Dermis blood vessel endothelial cell (primary cell): ENCODE data around the gene DMRTC1. TPM values are rescaled to one million over a fixed set of nuclear protein-coding genes. Genes with fewer than 3 reads are reported as not detected.
"Not testable (repeated sequence)": the region's sequence is repeated elsewhere in the genome, so short reads cannot be mapped to it uniquely, and the experiment has no call there.

ENCODE experiments used
- DNase-seq: peaks from one replicate; pipeline ENCODE4 v3.0.0; 2010
- total RNA-seq: library from RNA; depleted of rRNA; stranded (reverse); fragments of >200 nt; gene quantifications from 2 replicates; pipeline ENCODE4 v1.2.3, GENCODE V29; 2014

The DMRTC1 gene, protein sequence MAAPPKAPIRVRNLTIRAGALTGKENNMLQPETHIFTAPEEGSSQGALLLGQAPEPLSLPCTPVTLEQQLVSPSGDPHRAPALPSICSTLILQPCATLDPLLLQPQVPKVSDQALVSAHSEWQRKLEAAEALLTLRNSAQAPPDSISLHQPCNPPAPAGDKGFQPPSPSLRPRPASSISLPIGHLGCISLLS
- total RNA-seq, result not detected in 2 replicates

DNA sequence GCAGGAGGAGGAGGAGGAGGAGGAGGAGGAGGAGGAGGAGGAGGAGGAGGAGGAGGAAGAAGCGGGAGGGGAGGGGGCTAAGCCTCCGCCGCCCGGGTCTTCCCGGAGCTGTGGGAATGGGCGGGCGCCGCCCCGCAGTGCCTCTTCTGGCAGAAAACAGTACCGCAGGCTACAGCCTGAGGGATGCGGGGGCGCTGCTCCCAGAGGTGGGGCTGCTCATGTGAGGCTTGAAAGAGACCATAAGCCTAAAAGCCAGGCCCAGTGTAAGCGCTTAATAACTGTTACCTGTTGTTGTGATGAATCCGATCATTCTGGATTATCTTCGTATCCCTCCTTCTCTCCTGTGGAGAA is at the start of gene DMRTC1:
Gene DMRTC1, minus strand, starts transcription at position 19 of the 351 bp plus-strand sequence. CDS start 68,143 bp downstream, outside the sequence.
- DNase-seq, result not testable (repeated sequence)

DNA sequence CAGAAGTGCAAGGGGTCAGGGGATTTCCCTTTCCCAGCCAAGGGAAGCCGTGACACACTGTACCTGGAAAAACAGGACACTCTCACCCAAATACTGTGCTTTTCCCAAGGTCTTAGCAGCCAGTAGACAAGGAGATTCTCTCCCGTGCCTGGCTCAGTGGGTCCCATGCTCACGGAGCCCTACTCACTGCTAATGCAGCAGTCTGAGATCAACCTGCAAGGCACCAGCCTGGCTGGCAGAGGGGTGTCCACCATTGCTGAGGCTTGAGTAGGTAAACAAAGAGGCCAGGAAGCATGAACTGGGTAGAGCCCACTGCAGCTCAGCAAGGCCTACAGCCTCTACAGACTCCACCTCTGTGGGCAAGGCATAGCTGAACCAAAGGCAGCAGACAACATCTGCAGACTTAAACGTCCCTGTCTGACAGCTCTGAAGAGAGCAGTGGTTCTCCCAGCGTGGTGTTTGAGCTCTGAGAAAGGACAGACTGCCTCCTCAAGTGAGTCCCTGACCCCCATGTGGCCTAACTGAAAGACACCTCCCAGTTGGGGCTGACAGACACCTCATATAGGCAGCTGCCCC is 37.3 kb upstream of the DMRTC1 start:
- not testable (repeated sequence) for DNase-seq

DNA sequence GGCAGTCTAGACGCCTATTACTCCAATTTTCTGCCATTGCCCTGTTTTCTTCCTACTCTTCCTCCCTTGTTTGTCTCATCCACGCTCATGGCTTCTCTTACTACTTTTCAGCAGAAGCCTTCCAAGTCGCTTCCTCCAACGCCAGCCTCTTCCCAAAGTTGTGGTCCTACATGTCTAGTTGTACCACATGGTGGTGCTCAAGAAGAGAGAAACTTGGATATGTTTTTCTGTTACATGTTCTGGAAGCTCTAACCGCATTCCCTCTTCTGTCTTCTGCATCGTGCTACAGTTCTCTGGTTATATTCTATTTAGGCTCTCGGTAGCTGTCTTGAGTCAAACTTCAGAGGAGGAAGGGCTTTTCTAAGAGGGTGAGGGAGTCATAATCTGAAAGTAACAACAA is 31.2 kb upstream of the DMRTC1 start:
- not testable (repeated sequence) for DNase-seq

DNA sequence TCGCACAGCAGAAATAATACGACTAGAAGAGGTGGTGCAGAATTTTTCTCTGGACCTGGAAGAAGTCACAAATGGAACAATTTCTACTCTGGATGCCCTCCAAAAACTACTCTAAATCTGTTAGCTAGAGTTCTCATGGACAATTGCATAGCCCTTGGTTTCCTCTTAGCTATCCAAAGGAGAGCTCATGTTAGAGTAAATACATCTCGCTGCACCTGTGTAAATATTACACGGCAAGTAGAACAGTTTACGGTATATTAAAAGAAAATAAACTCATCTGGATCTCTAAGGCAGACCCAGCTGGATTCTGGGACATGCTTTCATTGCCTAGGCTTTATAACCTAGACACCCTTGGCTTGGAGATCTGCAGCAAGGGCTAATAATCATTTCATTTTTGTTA is 28.2 kb upstream of the DMRTC1 start:
- DNase-seq, result not testable (repeated sequence)

DNA sequence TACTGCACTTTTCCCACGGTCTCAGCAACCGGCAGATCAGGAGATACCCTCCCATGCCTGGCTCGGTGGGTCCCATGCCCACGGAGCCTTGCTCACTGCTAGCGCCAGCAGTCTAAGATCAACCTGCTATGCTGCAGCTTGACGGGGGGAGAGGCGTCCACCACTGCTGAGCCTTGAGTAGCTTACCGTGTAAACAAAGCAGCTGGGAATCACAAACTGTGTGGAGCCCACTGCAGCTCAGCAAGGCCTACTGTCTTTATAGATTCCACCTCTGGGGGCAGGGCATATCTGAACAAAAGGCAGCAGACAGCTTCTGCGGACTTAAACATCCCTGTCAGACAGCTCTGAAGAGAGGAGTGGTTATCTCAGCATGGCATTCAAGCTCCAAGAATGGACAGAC is 16.3 kb upstream of the DMRTC1 start:
- not testable (repeated sequence) for DNase-seq

DNA sequence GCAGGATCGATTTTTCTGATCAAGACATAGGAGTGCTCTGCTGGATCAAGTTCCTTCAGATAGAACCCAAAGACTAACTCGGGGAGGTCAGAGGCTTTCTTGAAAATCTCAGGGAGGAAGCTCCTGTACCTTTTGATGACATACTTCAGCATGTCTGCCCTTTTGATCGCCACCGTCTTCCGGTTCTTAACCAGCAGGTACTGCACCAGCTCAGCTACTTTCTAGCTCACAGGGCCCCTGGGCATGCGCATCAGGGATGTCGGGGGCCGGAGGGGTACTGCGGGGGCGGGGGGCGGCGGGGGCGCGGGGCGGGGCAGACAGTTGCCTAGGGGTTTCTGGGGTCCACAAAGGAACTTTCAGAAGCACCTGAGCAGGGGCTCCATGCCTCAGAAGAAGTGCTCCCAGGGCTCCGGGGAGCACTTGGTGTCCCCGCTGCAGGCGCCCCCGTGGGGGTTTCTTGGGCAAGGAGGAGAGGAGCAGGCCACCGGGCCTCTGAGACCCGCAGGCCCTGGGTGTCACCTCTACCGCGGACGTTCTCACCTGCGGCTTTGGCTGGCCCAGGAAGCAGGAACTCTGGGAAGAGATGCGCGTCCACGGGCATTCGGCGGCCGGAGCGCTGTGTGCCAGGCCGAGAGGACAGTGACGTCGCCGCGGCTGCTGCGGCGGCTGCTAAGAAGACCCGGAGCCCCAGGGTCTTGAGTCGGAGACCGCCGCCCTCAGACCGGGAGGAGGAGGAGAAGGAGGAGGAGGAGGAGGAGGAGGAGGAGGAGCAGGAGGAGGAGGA is 410 bp downstream of the DMRTC1 start:
- DNase-seq, result not testable (repeated sequence)

DNA sequence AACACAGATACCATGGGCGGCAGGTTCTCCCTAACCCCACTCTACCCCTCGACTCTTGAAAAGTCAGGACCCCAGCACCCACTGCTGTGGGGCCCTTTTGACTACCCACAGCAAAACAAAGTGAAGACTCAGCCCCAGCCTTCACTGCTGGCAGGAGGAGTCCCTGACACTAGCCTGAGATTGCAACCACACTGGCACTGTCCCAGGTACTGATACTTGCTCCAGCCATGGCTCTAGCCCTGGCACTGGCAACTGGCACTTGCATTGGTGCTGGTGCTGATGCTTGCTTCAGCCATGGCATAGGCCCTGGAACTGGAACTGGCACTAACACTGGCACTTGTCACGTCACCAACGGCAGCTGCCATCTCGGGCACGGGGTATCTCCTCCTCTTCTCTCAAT is 1.4 kb downstream of the DMRTC1 start:
- DNase-seq, result not testable (repeated sequence)

DNA sequence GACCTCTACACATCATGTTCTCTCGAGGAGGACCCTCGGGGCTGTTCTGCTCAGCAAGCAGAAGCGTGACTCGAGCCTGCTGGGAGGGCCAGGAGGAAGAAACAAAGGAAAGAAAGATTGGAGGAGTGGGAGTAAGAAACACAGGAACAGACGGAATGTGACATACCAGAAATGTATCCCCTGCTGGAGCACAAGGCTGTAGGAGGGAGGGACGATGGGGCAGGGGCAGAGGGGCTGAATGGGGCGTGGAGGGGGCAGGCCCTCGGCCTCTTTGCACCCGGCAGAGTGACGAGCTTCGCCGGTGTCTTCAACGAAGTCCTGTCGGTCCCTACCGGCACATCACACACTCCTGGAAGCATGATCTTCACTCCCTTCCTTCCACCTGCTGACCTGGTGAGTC is 5.7 kb downstream of the DMRTC1 start, which contains the start of gene FAM236A:
Gene FAM236A, plus strand, starts transcription at position 301 of the 400 bp plus-strand sequence. Its CDS starts 57 bp downstream, at position 358.
- not testable (repeated sequence) for DNase-seq

DNA sequence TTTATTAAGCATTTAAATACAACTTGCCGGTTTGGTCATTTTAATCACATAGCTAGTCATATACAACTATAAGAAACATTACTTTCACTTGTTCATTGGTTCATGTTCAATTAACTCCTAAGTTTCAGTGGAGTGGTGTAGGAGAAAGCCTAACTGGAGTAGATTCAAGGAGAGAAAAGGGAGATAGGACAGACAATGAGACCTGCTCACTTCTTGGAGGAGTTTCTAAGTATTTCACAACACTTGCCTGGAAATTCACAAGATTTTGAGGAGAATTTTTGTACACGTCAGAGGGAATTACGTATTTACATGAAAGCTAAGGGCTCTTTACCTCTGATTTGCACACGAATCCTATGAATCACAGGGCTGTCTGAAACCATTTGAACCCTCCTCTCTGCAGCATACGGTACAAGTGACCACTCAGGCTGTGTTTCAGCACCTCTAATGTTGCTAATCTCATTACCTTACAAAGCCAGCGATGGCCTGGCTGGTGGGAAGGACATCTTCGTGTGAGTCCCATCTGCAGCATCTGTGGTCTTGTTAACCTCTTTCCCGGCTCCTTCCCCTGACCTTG is 6.7 kb downstream of the DMRTC1 start:
- DNase-seq, result not testable (repeated sequence)

DNA sequence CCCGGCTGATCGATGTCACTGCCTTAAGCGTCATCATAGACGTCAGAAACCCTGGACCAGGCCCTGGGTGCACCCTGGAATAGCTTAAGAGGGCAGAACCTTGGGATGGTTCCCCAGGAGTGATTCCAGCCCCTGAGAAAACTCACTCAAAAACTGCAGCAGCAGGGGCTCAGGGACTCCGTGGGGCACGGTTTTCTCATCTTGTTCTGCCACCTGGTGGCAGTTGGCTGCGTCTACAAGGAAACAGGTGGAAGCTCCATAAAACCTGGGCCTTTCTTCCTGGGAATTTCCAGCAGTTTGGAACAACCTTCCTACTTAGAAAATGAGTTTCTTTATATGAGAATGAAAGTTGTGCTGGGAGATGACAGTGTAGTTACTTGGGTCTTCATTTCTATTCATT is 7.2 kb downstream of the DMRTC1 start:
- DNase-seq, result not testable (repeated sequence)

DNA sequence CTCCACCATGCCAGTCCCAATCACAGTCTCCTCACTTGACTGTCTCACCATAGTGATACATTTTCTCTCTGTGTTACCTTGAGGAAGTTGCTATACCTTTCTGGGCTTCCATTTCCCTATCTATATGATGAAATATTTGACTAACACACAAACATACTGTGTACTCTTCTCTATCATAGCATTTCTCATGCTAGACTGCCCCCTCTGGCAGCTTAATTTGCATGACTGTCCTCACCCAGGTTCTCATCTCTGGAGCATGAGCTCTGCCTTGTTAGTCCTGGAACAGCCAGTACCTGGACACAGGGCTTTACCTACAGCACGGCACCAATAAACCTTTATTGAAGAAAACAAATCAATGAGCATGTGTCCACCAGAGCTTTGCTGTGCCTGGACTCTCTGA is 11.4 kb downstream of the DMRTC1 start:
- not testable (repeated sequence) for DNase-seq

DNA sequence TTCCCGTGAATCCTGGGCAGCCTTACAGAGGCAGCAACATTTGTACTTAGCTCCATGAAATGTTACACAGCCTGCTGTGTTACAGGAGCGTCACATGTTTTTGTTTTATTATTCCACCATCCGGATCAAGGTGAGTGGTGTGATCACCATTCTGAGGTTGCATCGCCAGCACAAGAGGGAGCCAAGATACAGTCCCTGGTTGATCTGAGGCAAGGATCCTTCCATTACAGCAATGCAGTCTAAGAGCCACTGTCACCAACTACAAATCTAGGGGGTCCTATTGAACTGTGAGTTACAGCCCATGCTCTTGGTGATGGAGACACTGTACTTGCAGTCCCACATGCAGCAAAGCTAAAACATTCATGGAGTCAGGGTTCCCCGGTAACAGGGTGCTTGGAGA is 27.5 kb downstream of the DMRTC1 start:
- not testable (repeated sequence) for DNase-seq

DNA sequence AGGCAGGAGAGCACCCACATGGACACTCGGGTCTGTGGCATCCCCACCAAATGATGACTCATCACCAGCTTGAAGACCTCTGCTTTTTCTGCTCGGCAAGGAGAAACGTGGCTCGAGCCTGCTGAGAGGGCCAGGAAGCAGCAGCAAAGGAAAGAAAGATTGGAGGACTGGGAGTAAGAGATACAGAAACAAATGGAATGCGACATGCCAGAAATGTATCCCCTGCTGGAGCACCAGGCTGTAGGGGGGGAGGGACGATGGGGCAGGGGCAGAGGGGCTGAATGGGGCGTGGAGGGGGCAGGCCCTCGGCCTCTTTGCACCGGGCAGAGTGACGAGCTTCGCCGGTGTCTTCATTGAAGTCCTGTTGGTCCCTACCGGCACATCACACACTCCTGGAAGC is 31.3 kb downstream of the DMRTC1 start, which contains the start of gene FAM236C:
Gene FAM236C, plus strand, starts transcription at position 301 of the 400 bp plus-strand sequence. CDS start 100 bp downstream, outside the sequence.
- not testable (repeated sequence) for DNase-seq

DNA sequence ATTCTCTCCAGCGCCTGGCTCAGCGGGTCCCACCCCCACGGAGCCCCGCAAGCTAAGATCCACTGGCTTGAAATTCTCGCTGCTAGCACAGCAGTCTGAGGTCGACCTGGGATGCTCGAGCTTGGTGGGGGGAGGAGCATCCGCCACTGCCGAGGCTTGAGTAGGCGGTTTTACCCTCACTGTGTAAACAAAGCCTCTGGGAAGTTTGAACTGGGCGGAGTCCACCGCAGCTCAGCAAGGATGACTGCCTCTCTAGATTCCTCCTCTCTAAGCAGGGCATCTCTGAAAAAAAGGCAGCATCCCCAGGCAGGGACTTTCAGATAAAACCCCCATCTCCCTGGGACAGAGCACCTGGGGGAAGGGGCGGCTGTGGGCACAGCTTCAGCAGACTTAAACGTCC is 53.9 kb downstream of the DMRTC1 start:
- not testable (repeated sequence) for DNase-seq

DNA sequence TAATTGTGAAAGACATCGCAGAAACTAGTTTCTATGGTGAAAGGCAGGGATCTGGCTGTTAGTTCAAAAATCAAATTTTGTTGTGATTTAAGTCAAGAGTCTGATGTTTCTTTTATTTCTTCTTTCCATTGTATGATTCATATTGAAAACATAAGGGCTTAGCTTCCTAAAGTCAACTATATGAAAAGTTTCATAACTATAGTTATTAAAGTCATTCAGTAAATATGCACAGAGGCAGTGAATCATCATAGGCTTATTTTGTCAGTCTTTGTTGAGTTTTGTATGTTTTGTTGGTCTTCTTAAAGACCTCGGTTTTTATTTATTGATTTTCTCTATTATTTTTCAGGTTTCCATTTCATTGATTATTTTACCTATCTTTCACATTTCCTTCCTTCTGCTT is 60.7 kb downstream of the DMRTC1 start:
- DNase-seq, result not testable (repeated sequence)

DNA sequence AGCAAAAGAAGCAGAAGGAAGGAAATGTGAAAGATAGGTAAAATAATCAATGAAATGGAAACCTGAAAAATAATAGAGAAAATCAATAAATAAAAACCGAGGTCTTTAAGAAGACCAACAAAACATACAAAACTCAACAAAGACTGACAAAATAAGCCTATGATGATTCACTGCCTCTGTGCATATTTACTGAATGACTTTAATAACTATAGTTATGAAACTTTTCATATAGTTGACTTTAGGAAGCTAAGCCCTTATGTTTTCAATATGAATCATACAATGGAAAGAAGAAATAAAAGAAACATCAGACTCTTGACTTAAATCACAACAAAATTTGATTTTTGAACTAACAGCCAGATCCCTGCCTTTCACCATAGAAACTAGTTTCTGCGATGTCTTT is 106.1 kb downstream of the DMRTC1 start:
- not testable (repeated sequence) for DNase-seq

DNA sequence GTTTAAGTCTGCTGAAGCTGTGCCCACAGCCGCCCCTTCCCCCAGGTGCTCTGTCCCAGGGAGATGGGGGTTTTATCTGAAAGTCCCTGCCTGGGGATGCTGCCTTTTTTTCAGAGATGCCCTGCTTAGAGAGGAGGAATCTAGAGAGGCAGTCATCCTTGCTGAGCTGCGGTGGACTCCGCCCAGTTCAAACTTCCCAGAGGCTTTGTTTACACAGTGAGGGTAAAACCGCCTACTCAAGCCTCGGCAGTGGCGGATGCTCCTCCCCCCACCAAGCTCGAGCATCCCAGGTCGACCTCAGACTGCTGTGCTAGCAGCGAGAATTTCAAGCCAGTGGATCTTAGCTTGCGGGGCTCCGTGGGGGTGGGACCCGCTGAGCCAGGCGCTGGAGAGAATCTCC is 112.9 kb downstream of the DMRTC1 start:
- DNase-seq, result not testable (repeated sequence)

Other genes starting within 250 kb of the DMRTC1 start
- gene PHKA1, start 229.5 kb downstream of the DMRTC1 start, total RNA-seq, result 9.7 and 11.4 TPM in 2 replicates
- gene DMRTC1B, start 166.9 kb downstream of the DMRTC1 start, total RNA-seq, result not detected in 2 replicates
- not detected in 2 replicates for gene FAM236B, start 161.2 kb downstream of the DMRTC1 start, total RNA-seq
- not detected in 2 replicates for gene FAM236D, start 135.6 kb downstream of the DMRTC1 start, total RNA-seq
- not detected in 2 replicates for gene FAM236C, start 31.2 kb downstream of the DMRTC1 start, total RNA-seq
- gene FAM236A, start 5.6 kb downstream of the DMRTC1 start, total RNA-seq, result not detected in 2 replicates
- gene PABPC1L2B, start 59.1 kb upstream of the DMRTC1 start, total RNA-seq, result not detected in 2 replicates
- not detected in 2 replicates for gene PABPC1L2A, start 135.7 kb upstream of the DMRTC1 start, total RNA-seq